IPS DF 19.7 (cell line): ENCODE results near the gene STXBP1.

ENCODE experiments used
- DNase-seq: peaks from one replicate; pipeline ENCODE4 v3.0.0-alpha.2; 2013; ENCODE audit warnings: low read depth, low spot score

Gene STXBP1

DNA sequence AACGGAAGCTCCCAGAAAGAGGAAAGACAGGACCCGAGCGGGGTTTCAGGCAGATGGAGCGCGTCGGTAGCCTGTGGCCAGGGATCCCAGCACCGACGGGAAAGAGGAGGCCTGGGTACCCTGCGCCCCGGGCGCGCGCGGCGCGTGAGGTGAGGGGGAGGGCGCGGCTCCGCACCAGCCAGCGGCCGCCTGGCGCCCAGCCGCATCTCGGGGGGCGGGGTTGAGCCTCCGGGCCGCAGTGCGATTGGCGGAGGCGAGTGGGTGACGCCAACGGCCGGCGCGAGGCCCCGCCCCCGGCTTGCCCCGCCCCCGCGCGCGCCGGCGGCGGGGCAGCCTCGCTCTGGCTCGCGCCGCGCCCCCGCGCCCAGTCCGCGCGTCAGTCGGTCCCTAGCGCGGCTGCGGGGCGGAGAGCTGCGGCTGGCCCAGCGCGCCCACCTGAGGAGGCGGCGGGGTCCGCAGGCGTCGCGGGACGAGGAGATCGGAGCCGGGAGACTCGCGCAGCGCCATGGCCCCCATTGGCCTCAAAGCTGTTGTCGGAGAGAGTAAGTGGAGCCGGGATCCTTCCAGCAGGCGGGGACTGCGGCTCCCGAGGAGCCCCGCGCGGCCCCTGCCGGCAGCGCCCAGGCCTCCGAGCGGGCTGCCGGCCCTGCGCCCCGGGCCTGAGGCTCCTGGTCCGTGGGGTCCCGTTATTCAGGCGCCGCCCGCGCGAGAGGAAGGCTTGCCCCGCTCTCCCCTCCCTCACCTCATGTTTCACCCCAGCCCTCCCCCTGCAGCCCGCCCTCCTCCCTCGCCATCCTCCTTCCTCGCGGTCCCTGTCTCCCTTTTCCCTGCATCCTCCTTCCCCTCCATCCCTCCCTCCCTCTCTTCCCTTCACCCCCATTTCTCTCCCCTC is at the start of gene STXBP1:
STXBP1 (plus strand) TSS at position 379 of the 892 bp plus-strand sequence; CDS start at position 506, 127 bp downstream.
- DNase-seq, result no peak

DNA sequence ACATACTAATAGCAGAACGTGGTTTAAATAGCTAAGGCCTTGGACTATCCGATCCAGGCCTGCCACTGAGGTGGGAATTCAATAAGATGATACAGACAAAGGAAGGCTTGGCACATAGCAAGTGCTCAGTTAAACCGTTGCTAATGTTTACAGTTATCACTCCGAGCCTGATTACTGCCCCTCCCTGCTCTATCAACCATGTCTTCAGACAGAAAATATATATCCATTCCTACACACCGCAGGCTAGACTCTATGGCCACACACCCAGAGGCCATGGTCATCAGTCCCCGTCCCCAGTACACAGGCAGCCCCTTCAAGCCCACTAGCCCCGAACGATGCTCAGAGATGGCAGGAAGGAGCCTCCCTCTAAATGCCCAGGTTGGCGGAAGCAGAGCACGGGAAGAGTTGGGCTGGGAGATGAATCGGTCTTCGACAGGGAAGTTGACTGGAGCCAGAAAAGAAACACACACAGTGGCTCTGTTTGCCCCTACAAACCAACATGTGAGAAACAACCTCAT is 49.7 kb upstream of the STXBP1 start:
- no peak for DNase-seq

DNA sequence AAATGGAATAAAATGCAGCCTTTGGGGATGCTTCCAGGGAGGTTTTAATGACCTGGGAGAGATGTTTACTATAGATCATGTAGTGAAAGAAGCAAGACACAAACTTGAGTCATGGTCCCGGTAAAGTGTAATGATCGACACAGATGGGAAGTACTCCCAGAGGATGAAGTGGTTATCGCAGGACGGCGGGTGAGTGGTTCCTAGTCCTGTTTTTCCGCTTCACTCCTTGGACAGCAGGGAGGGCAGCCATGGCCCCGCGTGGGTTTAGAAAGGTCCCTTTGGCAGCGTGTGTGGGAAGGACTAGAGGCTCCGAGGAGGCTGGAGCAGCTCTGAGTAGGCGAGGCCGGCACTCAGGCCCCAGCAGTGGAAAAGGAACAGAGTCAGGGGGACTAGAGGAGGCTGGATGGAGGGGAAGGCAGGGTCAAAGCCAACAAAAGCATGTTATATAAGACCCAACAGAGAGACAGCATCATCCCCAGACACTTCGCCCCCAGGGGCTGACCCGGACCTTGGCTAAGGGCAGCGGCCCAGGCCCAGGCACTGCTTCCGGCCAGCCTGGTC is 49.2 kb upstream of the STXBP1 start:
- no peak for DNase-seq

DNA sequence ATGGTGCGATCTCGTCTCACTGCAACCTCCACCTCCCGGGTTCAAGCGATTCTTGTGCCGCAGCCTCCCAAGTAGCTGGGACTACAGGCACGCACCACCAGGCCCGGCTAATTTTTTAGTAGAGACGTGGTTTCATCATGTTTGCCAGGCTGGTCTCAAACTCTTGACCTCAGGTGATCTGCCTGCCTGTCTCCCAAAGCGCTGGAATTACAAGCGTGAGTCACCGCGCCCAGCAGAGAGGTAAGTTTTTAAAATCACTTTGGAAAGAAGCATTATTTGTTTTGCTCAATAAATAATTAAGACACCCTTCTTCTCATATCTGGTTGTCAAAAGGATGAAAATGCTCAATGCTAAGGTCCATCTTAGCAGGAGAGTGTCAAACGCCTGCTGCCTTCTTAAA is 48.5 kb upstream of the STXBP1 start:
- DNase-seq, result no peak

DNA sequence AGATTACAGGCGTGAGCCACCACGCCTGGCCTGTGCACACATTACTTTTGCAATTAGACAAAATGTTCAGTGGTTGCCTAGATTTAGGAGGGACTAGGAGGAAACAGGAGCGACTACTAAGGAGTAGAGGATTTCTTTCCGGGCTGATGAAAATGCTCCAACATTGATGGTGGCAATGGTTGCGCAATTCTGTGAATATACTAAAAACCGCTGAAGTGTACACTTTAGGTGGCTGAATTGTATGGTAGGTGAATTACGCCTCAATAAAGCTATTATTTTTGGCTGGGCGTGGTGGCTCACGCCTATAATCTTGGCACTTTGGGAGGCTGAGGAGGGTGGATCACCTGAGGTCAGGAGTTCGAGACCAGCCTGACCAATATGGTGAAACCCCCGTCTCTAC is 46.8 kb upstream of the STXBP1 start:
- DNase-seq, result no peak

DNA sequence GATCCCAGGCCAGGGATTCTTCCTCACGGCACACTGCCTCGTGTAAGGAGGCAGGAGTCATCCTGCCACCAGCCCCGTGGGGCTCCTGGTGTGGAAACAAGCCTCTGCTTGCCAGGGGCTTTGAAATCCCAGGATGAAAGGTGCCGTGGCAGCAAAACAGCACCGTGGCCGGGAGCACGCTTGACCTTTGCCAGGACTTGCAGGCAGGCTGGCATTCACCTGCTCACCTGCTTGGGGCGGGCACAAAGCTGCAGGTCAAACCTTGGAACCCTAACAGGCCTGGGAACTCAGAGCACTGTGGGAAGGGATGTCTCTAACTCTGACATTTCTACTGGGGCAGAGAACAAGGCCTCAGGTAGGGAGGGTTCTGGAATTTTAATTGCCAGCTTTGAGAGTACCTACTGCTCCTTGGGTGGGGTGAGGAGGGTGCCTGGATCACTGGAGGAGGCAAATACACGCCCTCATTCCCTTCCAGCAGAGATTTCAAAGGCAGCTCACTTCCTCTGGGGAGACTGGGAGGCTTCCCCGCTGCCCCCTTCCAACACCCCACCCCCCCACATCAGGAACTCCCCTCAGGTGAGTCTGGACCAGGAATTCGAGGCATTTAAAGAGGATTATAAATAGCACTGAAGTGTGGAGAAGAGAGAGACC is 45.6 kb upstream of the STXBP1 start:
- DNase-seq, result no peak

DNA sequence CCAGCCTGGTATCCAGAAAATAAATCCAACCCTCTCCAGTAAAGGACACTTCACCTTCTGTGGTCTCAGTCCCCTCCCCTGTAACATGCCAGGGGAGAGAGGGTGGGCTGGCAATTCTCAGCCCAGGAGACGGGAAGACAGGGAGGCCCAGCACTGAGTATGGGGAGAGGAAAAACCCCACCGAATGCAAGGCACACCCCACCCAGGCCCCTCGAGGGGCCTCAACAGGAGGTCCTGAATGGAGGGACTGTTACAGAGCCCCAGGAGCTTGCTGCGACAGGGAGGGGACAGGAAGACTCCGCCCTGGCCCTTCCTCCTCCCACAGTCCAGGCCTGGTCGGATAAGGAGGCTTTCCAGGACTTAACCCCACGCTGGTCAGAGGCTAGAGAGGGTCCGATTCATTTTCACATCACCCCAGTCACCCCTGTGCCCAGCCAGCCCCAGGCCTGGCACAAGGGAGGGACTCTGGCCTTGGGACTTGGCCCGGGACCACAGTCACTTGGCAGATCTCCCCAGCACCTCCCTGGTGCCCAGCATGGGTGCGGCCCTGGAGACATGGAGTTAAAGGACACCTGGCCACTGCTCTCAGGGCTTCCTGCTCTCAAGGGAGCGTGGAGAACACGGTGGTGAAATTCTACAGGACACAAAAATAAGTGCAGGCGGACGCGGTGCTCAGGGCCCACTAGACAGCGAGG is 44.9 kb upstream of the STXBP1 start:
- no peak for DNase-seq

DNA sequence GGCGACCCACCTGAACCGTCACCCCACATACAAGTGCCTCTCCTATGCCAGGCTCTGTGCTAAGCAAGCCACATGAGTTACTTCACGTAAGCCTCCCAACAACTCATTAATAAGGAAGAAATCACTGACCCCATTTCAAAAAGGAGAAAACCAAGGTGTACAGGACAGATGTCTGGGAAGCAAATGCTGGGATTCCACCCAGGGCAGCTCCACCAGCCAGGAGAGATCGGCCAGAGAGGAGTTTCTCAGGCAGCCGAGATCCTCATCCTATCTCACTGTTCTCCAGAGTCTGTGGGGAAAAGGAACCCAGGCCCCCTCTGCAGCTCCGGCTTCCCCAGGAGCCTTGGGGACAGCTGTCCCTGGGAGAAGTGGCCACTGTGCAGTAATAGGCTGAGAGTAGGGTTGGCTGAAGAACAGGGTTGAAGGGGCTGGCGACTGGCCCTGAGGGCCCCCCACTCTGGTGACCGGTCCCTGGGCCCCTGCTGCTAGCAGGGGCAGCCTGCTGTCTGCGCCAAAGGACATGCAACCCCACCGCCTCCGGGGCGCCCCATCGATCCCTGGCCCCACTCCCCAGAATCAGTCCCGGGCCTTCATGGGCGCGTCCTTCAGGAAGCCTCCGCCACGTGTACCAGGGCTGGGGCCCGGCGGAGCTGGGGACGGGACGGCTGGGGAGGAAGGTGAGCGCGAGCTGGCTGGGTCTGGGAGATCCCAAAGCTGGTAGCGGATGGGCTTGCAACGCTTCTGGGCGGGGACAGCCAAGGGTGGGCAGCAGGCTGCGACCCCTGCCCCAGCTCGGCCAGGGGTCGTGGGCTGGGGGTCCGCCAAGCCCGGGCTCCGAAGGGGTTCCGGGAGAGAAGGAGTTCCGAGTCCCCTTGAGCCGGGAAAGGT is 44.1 kb upstream of the STXBP1 start:
- DNase-seq, result no peak

DNA sequence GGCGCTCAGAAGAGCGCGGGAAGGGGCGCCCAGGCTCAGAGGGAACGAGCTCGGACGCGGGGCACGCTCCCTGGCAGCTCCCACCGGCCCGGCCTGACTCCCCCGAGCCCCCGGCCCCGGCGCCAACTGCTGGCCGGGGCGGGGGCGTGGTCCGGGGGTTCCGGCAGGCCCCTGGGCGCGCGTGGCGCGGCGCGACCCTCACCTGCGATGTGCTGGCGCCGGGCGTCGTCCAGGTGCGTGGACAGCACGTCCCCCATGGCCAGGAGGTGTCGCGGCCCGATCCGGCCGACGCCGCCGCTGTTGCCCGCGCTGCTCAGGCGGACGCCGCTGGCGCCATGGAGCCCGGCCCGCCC is 43.5 kb upstream of the STXBP1 start:
- DNase-seq, result no peak

DNA sequence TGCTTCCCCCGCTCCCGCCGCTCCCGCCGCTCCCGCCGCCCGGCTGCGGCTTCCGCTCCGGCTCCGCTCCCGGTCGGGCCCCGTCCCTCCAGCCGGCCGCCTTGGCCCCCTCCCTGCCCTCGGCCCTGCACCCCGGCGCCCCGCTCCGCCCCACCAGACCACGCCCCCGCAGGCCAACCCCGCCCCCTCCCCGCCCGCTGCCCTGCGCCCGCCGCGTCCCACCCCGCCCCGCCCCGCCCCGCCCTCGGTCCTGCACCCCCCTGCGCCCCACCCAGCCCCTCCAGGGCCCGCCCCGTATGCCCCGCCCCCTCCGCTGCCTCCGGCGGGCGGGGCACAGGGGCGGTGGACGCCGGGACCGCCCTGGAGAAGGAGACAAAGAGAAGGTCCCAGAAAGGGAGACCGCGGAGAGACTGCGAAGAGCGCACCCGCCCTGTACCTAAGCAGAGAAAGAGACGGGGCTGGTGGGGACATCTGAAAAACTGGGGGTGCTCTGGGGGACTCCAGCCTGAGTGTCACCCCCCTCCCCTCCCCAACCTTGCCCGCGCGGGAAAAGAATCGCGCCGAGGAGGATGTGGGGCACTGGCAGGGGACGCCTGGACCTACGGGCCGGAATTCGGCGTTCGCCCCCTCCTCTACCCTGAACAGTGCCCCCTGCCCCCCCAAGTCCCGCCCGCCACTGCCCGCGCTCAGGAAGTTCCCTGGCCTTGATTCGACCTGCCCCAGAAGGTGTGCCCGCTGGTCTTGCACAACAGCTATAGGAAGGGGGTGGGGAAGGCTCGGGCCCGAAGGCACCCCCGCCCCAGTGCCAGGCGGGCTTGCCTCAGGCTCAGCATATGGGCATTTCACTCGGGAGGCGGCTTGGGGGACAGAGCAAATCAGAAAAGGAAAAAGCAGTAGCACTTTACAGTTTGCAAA is 42.8 kb upstream of the STXBP1 start:
- DNase-seq, result no peak

DNA sequence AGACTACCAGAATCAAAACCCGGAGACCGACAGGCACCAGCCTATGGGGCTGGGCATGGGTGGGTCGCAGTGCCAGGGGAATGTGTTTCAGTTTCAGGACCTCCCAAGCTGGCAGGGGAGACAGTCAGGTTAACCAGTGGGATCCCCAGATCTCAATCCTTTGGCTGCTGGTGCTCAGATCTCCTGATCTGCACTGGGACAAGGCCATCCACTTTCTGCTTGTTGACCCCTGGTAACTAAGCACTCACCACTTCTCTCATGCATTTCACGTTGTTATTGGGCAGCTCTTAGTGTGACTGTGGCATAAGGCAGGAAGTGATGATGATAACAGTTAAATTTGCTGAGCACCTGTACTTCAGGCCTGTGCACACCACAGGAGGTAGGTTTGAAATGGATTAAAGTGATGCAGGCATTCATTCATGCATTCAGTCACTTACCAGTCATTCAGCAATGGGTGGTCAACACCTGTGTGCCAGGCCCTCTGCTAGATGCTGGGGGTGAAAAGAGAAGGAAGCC is 42.1 kb upstream of the STXBP1 start:
- DNase-seq, result no peak

DNA sequence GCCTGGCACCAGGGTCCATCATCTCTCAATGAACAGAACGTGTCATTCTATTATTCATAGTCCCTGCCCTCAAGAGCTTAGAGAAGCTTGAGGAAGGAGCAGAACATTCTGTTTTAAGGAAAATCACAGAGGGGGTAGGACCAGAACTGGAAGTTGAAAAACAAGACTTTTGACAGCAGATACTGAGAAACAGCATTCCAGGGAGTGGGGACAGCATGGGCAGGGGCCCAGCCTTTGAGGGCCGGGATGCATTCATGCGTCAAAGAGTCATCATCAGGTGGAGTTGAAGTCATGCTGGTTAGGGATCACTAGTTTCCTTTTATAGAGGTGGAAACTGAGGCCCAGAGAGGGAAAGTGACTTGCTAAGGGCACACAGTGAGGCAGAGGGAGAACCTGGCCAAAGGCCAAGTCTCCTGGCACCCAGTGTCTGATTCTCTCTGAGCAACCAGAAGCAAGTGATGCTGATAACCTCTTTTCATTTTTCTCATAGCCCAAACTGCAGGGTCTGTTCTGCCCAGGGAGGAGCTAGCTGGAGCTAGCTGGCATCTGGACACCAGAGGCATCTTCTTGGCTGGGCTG is 41.5 kb upstream of the STXBP1 start:
- no peak for DNase-seq

DNA sequence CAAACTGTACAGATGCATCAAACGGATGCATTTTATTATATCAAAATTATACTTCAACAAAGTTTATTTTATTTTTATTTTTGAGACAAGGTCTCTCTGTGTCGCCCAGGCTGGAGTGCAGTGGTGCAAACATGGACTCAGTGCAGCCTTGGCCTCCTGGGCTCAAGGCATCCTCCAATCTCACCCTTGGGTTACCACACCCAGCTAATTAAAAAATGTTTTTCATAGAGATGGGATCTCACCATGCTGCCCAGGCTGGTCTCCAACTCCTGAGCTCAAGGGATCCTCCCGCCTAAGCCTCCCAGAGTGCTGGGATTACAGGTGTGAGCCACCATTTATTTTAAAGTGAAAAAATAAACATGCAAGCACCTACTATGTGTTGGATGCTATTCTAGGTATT is 40.1 kb upstream of the STXBP1 start:
- DNase-seq, result no peak

DNA sequence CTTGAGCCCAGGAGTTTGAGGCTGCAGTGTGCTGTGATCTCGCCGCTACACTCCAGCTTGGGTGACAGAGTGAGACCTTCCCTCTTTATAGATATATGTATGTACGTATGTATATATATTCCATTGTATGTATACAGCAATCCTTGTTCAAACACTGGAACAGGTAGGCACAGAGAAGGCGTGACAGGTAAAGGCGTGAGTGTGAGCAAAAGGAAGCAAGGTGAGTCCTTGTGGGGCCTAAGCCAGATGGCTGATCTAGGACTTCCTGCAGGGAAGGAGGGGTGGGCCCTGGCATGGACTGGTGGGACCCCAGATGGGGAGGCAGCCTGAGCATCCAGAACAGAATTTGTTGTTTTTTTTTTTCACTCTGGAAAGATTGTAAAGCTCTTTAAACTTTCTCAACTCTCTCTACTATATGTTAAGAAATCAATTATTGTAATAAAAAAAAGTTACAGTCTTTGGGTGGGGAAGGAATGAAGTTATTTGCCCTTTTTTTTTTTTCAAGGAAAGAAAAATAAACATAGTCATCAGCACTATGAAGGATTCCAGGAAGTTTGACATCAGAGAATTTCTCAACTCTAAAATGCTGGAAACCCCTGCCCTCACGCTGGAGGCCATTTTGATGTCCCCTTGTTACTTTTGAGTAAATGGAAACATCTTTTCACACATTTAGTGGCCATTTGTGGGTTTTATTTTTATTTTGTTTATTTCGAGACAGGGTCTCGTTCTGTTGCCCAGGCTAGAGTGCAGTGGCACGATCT is 38.9 kb upstream of the STXBP1 start:
- DNase-seq, result no peak

DNA sequence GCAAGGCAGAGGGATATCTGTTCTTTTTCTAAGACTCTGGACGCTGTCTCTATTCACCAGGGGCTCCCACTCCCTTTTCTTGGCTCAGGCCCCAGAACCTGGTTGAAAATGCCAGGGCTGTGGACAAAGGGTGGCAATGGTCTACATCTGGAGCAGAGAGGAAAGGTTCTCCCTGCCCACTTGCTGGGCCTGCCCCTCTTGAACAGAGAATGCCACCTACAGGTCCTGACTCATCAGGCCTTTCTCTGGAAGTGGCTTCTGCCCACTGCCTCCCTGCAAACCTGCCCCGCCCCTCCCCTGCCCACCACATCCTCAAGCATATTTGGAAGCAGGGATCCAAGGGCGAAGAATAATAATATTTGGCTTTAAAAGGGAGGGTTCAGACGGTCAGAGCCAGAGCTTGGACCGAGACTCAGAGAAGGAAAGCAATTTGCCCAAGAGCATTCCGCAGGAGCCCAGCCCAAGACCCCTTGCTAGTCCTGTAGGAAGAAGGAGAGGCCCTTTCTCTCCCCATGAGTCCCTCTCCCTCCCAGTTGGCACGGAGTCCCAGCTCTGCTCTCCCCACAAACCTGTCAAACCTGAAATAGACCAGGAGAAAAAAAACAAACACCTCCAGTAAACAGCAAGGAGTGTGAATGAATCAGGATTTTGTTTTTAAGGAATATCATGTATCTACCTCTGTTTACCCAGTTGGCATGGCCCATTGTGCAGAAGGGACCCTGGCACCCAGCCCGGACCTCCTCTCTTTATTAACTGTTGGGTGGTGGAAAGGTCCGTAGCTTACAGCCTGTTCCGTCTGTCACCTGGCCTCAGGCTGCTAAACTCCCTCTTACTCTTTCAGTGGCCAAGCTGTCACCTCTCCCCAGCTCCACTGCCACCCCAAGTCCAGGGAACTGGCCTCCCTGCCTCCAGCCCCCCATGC is 37.7 kb upstream of the STXBP1 start:
- DNase-seq, result no peak

DNA sequence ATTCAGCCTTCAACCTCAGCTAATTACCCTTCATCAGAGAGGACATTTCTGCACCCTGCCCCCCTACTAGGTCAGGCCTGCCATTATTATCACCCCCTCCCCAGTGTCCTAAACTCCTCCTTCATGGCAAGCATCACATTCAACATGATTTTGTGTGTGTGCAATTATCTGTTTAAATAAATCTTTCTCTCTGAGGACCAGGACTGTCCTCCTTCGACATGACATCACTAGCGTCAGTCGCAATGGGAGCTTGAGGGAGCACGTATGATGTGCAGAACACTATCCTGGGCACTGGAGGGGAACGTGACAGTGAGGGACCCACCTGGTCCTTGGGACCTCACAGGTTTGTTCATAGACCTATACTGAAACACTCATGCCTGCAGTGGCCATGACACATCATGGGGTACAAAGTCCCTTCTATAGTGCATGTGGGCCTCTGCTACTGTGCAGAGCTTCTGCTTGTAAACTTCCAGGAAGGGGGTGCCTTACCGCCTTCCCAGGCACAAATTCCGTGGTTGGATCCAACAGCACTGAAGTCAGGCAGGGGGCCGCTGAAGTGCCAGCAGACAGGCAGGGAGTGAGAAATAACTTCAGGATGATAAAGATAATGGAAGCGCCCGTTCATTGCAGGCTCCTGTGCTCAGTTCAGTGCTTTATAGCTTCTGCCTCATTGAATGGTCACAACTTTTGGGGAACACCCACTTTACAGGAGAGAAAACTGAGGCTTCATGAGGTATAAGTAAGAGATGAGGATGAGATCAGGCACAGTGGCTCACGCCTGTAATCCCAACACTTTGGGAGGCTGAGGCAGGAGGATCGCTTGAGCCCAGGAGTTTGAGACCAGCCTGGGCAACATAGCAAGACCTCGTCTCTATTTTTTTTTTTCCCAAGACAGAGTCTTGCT is 36.0 kb upstream of the STXBP1 start:
- no peak for DNase-seq
